GM18870 (cell line): ENCODE measurements around the gene ZACN.

Source experiments
- ATAC-seq: cut with Tn5 transposase; IDR thresholded peaks from one replicate; pipeline ENCODE4 v1.9.1; 2021; ENCODE audit warnings: moderate library complexity; ENCODE audit not compliant: unreplicated experiment

Gene ZACN

GRCh38 chr17:76081295-76082210 lies 2.6 kb downstream of the ZACN start:
- no peak for ATAC-seq

DNA sequence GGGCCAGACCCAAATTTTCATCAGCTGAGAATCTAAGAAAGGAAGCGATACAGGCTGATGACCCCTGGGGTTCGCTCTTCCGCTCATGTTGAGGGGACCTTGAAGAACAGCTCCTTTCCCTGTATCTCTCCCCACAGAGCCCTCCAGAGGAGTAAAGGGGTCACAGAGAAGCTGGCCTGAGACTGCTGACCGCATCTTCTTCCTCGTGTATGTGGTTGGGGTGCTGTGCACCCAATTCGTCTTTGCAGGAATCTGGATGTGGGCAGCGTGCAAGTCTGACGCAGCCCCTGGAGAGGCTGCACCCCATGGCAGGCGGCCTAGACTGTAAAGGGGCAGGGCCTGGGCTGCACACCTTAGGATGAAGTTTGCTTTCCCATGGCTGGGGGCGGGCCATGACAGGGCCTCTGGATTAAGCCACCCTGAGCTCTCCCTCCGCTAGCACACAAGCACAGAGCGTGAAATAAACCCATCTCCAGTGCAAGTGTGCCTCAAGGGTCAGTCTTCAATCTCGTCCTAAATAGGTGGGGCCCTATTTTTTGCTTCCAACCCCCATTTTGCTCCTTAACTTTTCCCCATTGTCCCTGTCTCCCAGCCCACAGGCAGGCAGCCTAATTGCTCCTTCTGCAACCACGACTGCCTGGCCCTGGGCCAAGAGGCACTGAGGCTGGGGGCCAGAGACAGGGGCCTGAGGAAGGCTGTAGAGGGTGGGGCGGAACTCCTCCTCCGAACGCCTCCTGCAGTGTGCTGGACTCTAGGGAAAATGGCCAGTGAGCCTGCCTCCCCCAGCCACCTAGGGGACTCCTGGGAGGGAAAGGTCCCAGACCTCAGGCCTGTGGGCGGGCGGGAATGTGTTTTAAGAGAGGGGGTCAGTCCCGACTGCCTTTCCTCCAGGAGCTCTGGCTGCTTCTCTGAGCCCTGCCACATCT lies 3.6 kb downstream of the ZACN start:
- ATAC-seq, result no peak

GRCh38 chr17:76083536-76084182 lies 4.7 kb downstream of the ZACN start:
- no peak for ATAC-seq

DNA sequence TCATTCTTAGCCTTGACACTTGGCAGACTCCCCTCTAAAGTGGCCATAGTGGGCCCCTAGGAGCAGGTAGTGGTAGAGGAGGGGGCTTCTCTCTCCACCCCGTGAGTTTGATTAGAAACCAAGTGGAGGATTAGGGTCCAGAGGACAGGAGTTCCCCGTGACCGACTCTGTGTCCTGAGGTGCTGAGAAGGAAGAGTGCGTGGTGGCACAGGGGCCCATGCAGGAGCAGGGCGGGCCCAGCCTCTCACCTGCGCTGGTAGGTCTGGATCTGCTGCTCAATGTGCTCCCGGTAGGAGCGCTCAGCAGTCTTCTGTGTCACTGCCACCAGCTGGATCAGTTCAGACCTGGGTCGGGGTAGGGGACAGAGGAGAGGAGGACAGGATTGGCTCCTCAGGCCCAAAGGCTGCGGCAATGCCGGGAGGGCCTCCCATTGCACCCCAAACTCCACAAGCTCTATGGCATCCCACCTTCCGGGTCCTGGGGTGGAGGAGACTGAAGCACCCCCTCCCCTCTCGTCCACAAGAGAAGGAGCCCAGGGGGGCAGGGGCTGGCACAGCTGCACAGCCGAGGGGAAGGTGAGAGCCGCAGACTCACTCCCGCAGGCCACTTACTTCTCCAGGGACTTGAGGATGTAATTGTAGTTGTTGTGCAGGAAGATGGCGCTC lies 6.2 kb downstream of the ZACN start:
- no peak for ATAC-seq

DNA sequence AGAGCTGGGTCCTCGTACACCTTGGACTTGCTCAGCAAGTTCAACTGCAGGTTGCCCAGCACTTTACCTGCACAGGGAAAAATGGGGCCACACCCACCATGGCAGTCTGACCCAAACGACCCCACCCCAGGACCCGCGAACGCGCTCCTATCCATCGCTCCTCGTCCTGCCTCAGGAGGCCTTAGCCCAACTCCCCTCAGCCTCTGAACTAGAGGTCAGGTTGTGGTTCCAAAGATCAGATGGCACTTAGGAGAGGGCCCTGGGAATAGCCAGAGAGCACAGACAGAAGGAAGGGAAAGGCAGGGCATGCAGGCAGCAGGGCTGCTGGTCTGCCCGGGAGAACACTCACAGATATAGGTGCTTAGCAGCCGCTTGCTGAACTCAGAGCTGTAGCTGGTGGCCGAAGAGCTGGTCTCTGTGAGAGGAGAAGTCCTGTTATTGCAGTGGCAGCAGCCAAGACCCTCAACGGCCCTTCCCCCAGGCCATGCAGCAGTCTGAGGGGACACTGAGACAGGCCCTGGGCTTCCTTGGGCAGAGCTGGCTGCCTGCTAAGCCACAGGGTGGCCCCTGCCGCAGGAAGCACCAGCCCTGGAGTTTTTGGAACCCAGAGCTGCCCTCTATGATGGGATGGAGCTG lies 6.9 kb downstream of the ZACN start:
- ATAC-seq, result no peak

DNA sequence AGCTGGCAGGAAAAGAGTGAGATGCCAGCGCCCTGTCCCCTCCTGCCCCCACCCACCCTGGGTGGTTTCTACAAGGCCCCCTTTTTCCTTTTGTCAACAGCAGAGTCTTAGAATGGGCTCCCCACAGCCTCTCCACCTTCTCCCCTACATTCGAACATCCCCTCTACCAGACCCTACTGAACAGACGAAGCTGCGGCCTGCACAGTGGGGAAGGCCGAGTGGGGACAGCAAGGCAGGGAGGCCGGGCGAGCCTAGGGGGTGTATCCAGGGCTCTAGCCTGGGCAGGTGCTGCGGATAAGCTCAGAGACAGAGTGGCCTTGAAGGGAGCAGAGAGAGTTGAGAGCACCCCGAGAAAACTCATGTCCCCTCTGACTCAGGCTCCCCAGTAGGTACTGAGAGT lies 7.4 kb downstream of the ZACN start:
- ATAC-seq, result no peak

DNA sequence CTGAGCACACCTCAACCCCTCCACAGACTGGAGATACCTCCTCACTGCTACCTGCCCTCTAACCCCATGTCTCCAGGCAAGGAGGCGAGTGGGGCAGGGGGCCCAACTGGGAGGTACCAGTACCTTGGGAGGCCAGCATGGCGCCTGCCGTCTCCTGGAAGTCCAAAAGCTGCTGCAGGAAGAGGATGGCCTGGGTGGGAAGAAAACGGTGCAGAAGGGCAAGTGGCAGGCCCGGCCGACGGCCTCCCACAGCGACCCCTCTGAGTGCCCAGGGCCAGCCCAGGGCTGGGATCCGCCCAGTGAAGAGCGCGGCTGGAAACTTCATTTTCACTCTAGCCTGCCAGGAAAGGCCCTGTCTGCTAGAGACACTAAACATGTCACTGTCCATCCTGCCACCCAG lies 8.5 kb downstream of the ZACN start:
- ATAC-seq, result no peak

DNA sequence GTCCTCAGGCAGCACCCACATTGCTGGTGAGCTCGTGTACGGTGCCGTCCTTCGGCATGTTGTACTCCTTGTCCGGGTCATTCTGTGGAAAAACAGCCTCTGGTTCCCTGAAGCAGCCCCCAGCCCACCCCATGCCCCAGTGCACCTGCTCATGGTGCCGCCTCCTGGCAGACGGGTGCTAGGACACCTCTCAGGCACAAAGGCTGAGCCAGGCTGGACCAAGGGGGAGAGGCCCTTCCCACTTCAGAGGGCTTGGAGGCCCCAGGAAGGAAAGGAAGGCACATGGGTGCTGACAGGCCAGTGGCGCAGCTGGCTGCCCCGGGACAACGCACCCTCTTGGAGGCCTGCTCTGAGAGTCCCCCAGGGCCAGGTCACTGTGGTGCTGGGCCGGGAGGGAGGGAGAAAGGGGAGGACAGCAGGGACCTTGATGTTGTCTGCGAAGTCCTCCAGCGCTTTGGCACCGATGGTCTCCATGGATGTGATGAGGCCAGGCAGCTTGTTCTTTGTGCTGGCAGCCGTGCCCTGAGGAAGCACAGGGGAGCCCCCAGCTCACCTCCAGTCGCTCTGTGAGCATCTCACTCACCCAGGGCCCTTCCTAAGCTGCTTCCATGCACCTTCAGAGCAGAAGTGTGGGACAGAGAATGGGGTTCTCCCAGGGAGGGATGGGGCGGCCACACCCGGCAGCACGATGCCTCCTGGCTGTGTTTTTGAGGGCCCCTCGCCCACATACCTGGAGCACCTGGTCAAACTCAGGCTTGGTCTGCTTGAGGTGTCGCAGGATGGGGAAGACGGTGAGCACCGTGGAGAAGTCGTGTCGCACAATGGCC lies 9.3 kb downstream of the ZACN start:
- no peak for ATAC-seq

DNA sequence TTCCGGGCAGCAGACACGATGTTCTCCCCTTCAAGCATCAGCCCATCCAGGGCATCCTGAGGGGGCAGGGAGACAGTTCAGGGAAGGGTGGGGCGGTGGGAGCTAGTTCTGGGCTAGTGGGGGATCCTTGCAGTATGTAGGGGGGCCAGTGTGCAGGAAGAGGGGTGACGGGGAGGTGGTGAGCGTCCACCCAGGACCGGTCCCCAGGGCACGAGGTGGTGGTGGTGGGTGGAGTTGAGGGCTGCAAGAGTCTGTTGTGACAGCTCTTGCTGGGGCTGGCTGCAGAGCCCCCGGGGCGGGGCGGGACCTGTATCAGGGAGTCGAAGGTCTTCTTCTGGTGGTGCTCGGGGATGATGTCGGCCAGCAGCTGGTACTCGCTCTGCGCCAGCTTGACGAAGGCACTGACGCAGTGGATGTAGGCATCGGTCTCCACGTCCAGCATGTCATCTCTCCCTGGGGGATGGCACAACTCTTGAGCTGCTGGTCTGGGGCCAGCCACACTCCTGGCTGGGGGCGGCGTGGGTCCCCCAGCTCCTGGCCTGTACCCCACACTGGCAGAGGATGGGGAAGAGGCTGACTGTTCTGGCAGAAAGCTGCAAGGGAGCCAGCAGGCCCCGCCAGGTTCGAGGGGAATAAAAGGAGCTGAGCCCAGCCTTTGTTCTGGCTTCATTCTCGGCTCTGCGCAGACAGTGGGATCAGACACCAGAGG lies 10.0 kb downstream of the ZACN start:
- no peak for ATAC-seq

GRCh38 chr17:76089680-76090516 lies 10.9 kb downstream of the ZACN start:
- no peak for ATAC-seq

DNA sequence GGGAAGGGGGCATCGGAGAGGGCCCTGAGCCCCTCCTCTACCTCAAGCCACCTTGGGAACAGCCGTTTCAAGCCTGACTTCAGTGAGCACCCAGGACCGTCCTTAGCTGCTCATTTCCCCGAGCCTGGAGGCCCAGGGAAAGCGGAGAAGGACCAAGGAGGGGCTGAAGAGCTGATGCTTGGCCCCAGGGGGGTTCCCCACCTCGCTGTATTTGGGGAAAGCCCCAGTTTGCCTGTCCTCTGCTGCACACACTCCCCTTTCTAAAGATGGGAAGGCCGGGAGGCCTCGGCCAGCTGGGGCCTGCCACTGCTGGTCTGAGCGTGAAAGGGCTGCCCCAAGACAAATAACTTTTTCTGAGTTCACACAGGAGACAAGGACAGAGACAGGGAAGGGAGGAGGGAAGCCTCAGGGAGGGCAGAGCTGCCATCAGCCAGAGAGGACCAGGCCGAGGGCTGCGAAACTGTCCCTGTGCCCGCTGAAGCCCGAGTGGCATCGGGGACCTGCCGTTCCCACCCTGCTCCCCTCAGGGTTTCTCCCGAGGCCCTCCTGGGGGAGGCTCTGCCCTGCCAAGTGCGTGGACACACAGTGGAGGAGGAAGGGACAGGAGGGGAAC lies 11.6 kb downstream of the ZACN start:
- no peak for ATAC-seq

- ATAC-seq, result no peak
These were observed 12.7 kb downstream of the ZACN start for GRCh38 chr17:76091526-76092286.

DNA sequence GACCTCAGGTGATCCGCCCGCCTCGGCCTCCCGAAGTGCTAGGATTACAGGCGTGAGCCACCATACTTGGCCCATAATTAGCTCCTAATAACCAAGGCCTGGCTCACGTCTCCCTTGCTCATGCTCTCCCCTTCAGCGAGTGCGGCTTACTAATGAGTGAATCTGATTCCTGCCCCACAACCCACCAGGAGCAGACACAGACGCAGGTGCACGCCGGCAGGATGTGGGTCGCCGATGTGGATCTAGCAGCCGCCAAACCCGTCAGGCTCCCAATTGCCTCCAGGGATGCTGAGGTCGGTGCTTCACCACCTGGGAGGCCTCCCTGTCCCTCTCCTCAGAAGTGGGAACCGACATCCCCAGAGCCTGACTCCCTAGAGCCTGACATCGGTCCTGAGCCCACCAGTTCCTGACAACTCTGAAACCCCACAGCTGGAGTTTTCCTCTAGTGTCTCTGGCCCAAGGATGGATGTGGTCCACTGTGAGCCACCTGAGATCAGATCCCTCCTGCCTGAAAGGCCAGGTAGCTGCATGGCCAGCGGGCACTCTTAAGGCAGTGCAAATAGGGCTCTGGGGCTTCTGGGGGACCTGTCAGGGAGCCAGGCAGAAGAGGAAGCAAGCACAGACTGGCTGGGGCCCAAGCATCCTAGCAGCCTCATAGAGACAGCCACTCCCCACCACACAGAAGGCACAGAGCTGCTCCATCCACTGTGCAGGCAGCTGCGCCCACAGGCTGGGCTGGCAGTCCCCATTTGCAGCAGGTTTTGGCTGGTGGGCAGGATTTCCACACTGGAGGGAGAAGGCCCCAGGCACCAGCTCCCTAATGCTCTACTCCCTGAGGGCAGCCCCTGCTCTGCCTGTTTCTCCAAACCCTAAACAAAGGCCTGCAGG lies 13.8 kb downstream of the ZACN start:
- no peak for ATAC-seq

DNA sequence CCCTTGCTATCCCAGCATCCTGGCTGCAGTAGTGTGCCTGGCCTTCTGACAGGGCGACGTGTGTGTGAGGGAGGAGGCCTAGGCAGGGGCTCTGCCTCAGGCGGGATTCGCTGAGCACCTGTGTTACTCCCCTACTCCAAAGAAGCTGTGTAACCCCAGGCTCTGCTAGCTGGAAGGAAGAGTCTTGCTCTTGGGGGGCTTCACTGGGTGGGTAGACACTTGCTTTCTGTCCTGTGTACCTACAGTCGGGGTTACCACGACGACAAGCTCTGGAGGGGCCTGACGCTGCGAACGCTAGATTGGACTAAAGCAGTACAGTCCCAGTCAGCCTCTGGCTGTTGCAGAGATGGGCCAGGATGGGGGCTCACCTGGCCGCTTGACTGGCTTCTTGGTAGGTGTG lies 15.1 kb downstream of the ZACN start:
- ATAC-seq, result no peak

GRCh38 chr17:76095943-76096342 lies 17.0 kb downstream of the ZACN start:
- ATAC-seq, result no peak
